Bronchial epithelial cell (primary cell): ENCODE measurements around the gene RPL13. TPM values are rescaled to one million over a fixed set of nuclear protein-coding genes. Genes with fewer than 3 reads are reported as not detected.

Source experiments
- DNase-seq: peaks from one replicate; pipeline ENCODE4 v3.0.0-alpha.2; 2010; ENCODE audit warnings: low read depth
- FAIRE-seq: peaks from 2 replicates; lab custom pipeline; 2011; peaks lifted over from hg19 to GRCh38; lab: Jason Lieb, UNC
- H3K27me3 ChIP-seq: 2 replicates; pipeline ENCODE4 v1.5.1; 2011; ENCODE audit warnings: low read length; ENCODE audit not compliant: control insufficient read depth, insufficient read depth
- H3K36me3 ChIP-seq: 2 replicates; pipeline ENCODE4 v1.5.1; 2011; ENCODE audit warnings: low read length; ENCODE audit not compliant: control insufficient read depth, insufficient read depth
- H3K4me3 ChIP-seq: 2 replicates; pipeline ENCODE4 v1.5.1; 2011; ENCODE audit warnings: mild to moderate bottlenecking, low read depth, low read length, control low read depth
- total RNA-seq: library from RNA; depleted of rRNA; stranded (reverse); fragments of >200 nt; gene quantifications from 2 replicates; pipeline ENCODE4 v1.2.1, GENCODE V29; 2014
- TF ChIP-seq, protein P1 (sequence below): IDR thresholded peaks from 2 replicates; pipeline ENCODE4 v1.5.1; 2011; ENCODE audit warnings: mild to moderate bottlenecking, moderate library complexity, low read length, control low read depth, inconsistent platforms; ENCODE audit not compliant: insufficient read depth, severe bottlenecking

RPL13 gene
- total RNA-seq, 1 donor from 2014 or later, result 4,913 TPM

GRCh38 chr16:89549007-89549700 lies 11.3 kb upstream of the RPL13 start:
- FAIRE-seq (peak; percentile 68), DNase-seq (no peak)
- TF ChIP-seq, protein P1, sequence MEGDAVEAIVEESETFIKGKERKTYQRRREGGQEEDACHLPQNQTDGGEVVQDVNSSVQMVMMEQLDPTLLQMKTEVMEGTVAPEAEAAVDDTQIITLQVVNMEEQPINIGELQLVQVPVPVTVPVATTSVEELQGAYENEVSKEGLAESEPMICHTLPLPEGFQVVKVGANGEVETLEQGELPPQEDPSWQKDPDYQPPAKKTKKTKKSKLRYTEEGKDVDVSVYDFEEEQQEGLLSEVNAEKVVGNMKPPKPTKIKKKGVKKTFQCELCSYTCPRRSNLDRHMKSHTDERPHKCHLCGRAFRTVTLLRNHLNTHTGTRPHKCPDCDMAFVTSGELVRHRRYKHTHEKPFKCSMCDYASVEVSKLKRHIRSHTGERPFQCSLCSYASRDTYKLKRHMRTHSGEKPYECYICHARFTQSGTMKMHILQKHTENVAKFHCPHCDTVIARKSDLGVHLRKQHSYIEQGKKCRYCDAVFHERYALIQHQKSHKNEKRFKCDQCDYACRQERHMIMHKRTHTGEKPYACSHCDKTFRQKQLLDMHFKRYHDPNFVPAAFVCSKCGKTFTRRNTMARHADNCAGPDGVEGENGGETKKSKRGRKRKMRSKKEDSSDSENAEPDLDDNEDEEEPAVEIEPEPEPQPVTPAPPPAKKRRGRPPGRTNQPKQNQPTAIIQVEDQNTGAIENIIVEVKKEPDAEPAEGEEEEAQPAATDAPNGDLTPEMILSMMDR, result no peak
- Histone ChIP-seq H3K27me3 (no peaks in the 10 kb centered on the region), H3K36me3 (peaks cover 32% of the 10 kb centered on the region), H3K4me3 (no peak overlapping the region)

DNA sequence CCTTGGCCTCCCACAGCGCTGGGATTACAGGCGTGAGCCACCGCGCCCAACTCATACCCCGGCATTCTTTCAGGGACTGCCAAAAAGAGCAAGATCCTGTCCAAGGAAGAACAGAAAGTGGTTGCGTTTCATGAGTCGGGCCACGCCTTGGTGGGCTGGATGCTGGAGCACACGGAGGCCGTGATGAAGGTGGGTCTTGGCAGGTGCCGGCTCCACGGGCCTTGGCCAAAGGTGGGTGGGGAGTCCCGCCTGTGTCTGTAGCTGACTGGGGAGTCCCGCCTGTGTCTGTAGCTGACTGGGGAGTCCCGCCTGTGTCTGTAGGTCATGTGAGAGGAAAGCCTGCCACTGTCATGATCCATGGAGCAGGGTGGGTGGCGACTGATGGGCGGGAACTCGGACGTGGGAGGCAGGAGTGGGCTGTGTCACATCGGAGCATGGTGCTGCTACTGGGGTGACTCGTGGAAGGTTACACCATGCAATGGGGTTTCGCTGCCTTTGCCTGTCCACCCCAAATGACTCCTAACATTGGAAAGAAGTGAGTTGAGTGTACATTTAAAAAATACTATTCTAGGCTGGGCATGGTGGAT lies 10.0 kb upstream of the RPL13 start:
- peaks cover 30% of the 10 kb centered on the region for H3K36me3 ChIP-seq
- FAIRE-seq, result peak; percentile 89

DNA sequence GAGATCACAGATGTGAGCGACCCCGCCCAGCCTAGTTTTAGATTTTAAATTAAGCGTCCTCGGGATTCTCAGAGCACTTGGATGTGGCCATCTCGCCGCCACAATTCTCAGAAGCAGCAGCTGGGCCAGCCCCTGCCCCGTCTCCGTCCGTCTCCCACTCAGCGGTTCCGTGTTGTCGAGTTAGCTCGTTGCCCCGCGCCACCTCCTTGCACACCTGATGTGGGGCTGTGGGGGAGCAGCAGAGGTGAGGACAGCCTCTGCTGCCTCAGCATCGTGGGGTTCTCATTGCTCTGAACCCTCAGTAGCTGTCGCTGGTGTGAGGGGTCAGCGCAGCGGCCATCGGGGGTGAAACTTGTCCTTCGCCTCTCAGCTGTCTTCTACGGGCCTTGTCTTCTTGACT lies 8.2 kb upstream of the RPL13 start:
- H3K27me3 ChIP-seq, result no peaks in the 10 kb centered on the region
- FAIRE-seq (no peak), DNase-seq (no peak)
- TF ChIP-seq, protein P1, result no peak
- H3K4me3 ChIP-seq, result no peak overlapping the region
- H3K36me3 ChIP-seq, result peaks cover 26% of the 10 kb centered on the region

More for the DNA sequence above, 10.0 kb upstream of the RPL13 start:
- DNase-seq, result no peak
- no peaks in the 10 kb centered on the region for H3K27me3 ChIP-seq
- no peak overlapping the region for H3K4me3 ChIP-seq
- TF ChIP-seq, protein P1, result no peak

- DNase-seq (no peak), FAIRE-seq (no peak)
- H3K4me3 ChIP-seq, result no peak overlapping the region
- H3K36me3 ChIP-seq, result peaks cover 23% of the 10 kb centered on the region
- TF ChIP-seq, protein P1, result no peak
- no peaks in the 10 kb centered on the region for H3K27me3 ChIP-seq
Observed at GRCh38 chr16:89552913-89553312, 7.6 kb upstream of the RPL13 start.

DNA sequence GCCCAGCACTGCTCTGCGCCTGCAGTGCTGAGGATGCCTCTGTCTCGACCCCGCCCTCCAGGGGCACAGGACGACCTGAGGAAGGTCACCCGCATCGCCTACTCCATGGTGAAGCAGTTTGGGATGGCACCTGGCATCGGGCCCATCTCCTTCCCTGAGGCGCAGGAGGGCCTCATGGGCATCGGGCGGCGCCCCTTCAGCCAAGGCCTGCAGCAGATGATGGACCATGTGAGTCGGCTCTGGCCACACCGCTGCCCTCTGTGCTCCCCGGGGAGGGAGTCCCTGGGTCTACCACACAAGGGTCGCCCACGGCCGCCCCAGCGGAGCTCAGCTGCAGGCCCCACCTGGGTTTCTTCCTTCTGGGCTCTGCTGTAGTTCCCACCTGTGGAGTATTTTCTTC lies 6.7 kb upstream of the RPL13 start:
- TF ChIP-seq, protein P1, result no peak
- peaks cover 19% of the 10 kb centered on the region for H3K36me3 ChIP-seq
- no peak for DNase-seq

More for the DNA sequence above, 6.7 kb upstream of the RPL13 start:
- Histone ChIP-seq H3K4me3 (no peak overlapping the region), H3K27me3 (no peaks in the 10 kb centered on the region)
- FAIRE-seq, result no peak
